Erythroblast (primary cell): ENCODE data around the gene SRSF10.

Experiments
- DNase-seq, 2 experiments: peaks; one replicate each; lab custom pipeline; 2025; lab: John Stamatoyannopoulos, UW
- GATA1 ChIP-seq: IDR thresholded peaks from 2 replicates; pipeline ENCODE4 v1.6.1; 2011; ENCODE audit warnings: low read depth, mild to moderate bottlenecking, control low read depth, low read length, moderate library complexity
- POLR2A ChIP-seq: IDR thresholded peaks from 2 replicates; pipeline ENCODE4 v1.6.1; 2011; ENCODE audit warnings: mild to moderate bottlenecking, low read length

SRSF10 gene

DNA sequence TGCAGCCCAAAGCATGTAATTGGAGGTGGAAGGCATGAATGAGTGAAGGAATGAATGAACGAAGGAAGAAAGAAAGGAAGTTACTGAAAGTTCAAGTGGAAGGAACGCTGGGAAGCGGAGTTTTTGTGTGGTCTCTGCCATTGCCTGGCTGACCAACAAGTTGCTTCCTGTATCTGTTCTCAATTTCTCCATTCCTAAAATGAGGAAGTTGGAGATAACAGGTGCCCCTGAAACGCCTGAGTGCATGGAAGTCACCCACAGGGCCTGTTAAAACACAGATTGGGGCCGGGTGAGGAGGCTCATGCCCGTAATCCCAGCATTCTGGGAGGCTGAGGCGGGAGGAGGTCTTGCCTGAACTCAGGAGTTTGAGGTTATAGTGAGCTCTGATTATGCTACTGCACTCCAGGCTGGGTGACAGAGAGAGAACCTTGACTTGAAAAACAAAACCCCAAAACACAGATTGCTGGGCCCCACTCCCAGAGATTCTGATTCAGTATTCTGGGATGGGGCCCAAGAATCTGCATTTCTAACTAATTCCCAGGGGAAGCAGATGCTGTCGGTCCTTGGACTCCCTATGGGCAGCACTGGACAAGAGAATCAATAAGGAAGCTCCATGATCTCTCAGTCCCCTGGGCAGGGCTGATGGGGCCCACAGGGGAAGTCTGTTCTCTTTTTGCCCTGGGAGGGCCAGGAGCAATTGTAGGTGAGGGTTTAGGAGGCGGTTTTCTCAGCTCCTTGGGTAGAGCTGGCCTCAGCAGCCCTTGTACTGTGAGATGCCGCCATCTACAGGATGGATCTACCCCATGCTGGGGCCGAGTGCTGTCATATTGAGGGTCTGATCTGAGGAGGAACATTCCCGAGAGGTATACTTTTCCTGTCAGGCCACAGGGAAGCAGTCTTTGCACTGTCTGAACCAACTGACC, 63.7 kb downstream of the SRSF10 start:
- TF ChIP-seq POLR2A: no peak
- no peak for TF ChIP-seq GATA1
- DNase-seq: peak in 1 of 2 experiments; percentile 75

DNA sequence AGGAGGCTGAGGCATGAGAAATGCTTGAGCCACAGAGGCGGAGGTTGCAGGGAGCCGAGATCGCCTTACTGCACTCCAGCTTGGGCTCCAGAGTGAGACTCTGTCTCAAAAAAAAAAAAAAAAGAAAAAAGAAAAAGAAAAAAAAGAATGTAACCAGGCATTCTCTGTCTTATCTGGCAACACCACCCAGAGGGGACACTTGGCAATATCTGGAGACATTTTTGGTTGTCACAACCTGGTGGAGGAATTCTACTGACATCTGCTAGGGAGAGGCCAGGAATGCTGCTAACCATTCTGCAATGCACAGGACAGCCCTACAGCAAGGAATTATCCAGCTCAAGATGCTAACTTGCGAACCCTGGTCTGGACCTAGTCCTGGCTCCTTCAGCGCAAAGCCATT, 64.7 kb downstream of the SRSF10 start:
- no peak for TF ChIP-seq POLR2A
- TF ChIP-seq GATA1: no peak
- DNase-seq: no peak

GRCh38 chr1:23914921-23915320, 65.2 kb downstream of the SRSF10 start:
- TF ChIP-seq POLR2A (no peak), GATA1 (no peak)
- DNase-seq: no peak
